ENCODE measurements around the gene DNAJC11.

The DNAJC11 gene

GRCh38 chr1:6627031-6627430 is 74.6 kb downstream of the DNAJC11 start:
- Mint-ChIP-seq H3K27ac (peak overlapping the region in 1 of 2 donors; percentile 96), H3K4me3 (peak overlapping the region; percentile 90 to 91)

DNA sequence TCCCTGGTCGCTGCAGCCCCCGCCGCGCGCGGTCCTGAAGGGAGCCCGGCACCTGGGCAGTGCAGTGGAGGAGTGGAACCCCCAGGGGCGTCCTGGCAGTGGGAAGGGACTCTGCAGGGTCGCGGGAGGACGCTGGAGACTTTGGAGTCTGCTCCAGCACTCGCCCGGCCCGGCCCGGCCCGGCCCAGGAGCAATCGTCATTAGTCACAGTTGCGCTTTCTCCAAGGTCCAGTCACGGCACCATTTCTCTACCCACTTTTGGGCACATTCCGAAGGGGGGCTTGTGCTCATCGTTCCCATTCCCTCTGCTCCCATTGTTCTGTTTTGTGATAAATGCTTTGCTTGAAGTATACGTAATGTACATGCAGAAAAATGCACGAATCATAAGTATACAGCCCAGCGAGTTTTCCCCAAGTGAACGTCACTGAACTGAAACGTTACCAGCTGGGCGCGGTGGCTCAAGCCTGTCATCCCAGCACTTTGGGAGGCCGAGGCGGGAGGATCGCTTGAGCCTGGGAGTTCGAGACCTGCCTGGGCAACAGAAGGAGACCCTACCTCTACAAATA is 75.9 kb downstream of the DNAJC11 start:
- Mint-ChIP-seq H3K4me1 (peaks cover 30% of the 10 kb centered on the region), H3K27ac (peak overlapping the region; percentile 85 to 96), H3K9me3 (no peaks in the 10 kb centered on the region), H3K4me3 (peak overlapping the region; percentile 90 to 91), H3K27me3 (no peaks in the 10 kb centered on the region)
- DNase-seq (no peak), ATAC-seq (peak; percentile 69)

More at GRCh38 chr1:6627031-6627430, 74.6 kb downstream of the DNAJC11 start:
- Mint-ChIP-seq H3K9me3 (no peaks in the 10 kb centered on the region), H3K4me1 (peaks cover 30% of the 10 kb centered on the region), H3K27me3 (no peaks in the 10 kb centered on the region)
- ATAC-seq: no peak
- DNase-seq: no peak

DNA sequence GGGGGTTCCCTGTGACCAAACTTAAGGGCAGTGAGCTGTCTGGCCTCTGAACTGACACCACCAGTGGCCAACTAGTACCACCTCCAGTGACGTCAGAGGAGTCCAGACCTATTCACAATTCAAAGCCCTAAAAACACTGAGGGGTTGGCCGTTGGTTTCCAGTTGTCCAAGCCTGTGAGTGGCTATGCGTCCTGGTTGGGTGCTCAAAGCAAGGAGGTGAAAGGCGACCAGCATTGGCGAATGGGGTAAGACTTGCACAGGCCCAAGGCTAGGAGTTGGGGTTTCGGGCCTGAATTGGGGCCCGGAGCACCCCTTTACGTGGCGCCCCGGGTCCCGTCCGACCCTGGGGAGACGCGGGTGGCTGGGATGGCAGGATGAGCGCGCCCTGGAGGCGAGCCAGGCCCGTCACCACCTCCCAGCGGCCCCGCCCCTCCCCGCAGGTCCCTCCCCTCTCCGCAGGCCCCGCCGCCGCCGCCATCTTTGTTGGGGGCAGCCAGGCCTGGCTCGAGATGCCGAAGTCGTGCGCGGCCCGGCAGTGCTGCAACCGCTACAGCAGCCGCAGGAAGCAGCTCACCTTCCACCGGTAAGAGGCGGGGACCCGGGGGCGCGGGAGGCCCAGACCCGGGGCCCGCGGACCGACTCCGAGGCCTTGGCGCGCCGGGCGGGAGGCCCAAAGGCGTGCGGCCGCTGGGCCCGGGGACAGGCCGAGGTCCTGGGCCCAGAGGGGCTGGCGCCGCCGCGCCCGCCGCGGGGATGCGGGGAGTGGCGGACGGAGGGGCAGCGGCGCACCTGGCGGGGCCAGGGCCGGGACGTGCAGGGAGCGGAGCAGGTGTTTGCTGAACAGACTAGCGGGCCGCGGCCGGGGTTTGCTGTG is 76.7 kb downstream of the DNAJC11 start, which contains the start of gene THAP3:
TSS of gene THAP3 (plus strand) at position 159 of the 874 bp plus-strand sequence. CDS start at position 510, 351 bp downstream.
- peak within 1 kb of the TSS; percentile 96 for H3K27ac Mint-ChIP-seq
- ATAC-seq (peak; percentile 96), DNase-seq (peak; percentile 84 to 87)
- H3K9me3 Mint-ChIP-seq: no peaks in the 10 kb centered on the region
- H3K27me3 Mint-ChIP-seq: no peaks in the 10 kb centered on the region
- H3K4me1 Mint-ChIP-seq: peaks cover 30% of the 10 kb centered on the region
- H3K4me3 Mint-ChIP-seq: peak within 1 kb of the TSS; percentile 90 to 91

DNA sequence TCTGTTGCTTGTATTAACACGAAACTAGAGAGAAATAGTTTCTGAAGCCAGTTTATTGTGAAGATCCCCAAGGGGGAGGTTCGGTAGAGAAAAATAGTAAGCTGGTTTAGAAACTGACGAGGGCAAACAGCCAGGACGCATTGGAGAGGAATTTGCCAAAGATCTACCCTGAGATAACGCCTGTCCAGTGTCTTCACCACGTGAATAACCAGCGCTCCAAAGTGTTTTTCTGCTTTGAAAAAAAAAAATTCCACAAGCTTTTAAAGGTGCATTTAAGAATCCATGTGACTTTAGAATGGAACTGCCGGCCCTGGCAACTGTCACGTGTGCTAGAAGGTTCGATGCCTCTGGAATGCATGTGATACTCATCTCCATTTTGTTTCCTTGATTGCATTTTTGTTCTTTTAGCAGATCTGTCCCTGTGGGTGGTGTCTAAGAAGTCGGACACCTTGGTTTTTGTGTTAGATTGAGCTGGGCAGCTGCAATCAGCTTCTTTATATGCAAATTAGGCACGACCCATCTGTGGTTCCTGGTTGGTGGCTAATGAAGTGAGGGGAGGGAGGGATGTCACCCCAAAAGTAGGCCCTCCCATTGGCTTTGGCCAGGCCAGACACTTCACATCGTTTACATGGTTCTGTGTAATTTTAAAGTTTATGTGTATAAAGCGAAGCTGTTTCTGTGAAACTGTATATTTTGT is 78.2 kb downstream of the DNAJC11 start:
- no peak overlapping the region for H3K4me3 Mint-ChIP-seq
- no peaks in the 10 kb centered on the region for H3K27me3 Mint-ChIP-seq
- peaks cover 30% of the 10 kb centered on the region for H3K4me1 Mint-ChIP-seq
- H3K27ac Mint-ChIP-seq: peak overlapping the region in 1 of 2 donors; percentile 9
- no peaks in the 10 kb centered on the region for H3K9me3 Mint-ChIP-seq
- no peak for DNase-seq
- no peak for ATAC-seq

DNA sequence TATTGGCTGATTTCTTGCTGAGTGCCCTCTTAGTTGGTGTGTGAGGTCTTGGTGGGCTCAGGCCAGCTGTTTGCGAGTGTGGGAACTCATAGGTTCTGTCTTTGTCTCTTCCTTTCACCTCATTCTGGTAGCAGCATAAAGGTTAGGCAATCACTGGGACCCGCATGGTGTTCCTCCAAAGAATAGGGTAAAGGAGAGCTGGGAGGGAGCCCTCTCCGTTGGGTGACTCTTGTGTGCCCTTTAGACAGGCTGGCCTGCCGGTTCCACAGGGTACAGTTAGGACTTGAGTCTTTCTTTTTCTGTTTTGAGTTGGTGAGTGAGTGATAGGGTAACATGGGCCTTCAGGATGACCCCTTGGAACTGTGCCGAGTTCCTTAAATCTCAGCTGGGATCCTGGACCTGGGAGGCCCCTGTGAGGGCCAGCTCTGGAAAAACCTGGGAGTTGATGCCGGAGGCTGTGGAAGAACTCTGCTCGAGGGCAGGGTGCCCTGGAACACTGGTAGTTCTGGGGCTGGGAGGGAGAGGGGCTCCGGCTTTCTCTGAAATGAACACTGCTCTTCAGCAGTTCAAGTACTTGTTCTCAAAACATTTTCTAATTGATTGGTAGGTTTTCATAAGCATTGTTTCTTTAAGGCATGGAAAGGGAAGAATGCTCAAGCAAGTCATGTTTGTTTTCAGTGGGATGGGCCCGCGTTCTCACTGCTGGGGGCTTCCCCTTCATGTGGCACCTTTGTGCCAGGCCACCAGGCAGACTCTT is 79.0 kb downstream of the DNAJC11 start:
- peaks cover 23% of the 10 kb centered on the region for H3K4me1 Mint-ChIP-seq
- no peaks in the 10 kb centered on the region for H3K9me3 Mint-ChIP-seq
- no peak overlapping the region for H3K4me3 Mint-ChIP-seq
- H3K27ac Mint-ChIP-seq: no peak overlapping the region
- ATAC-seq (no peak), DNase-seq (no peak)
- no peaks in the 10 kb centered on the region for H3K27me3 Mint-ChIP-seq

DNA sequence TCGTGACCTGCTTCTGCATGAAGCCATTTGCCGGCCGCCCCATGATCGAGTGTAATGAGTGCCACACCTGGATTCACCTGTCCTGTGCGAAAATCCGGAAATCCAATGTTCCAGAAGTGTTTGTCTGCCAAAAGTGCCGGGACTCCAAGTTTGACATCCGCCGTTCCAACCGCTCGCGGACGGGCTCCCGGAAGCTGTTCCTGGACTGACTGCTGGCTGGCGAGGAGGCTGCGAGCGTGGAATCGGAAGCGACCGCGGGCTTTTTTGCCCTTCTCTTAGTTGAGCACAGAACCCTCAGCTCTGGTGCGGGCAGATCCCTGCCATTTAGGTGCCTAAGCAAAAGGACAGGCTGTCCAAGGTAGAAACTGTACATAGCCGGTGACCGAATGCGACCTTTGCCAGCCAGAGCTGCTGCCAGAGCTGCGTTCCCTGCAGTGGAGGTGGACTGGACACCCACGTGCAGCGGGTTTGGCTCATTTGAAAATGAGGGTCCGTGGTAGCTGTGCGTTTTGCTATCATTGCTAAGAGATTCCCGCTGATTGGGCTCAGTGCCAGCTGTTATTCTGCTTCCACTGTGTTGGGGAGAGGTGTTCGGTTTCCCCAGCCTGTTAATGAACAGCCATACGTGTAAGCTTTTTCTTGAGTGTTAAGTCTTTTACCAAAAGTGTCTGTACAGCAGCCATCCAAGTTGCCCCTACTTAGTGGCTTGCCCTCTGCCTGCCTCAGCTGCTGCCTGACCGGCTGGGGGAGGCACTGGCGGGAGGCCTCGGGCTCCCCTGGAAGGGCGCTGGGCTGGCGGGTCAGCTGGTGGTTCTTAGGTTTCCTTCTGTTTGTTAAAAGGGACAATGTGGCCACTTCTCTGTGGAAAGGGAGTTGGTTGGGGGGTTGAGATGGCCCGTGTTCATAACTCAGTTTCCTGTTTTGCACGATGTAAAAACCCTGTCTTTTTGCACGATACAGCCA is 79.9 kb downstream of the DNAJC11 start:
- no peak overlapping the region for H3K27ac Mint-ChIP-seq
- ATAC-seq: no peak
- no peak for DNase-seq
- H3K9me3 Mint-ChIP-seq: no peaks in the 10 kb centered on the region
- H3K4me3 Mint-ChIP-seq: no peak overlapping the region
- no peaks in the 10 kb centered on the region for H3K27me3 Mint-ChIP-seq
- peaks cover 16% of the 10 kb centered on the region for H3K4me1 Mint-ChIP-seq

GRCh38 chr1:6619045-6619444 is 82.6 kb downstream of the DNAJC11 start:
- H3K27me3 Mint-ChIP-seq: no peaks in the 10 kb centered on the region
- peak overlapping the region in 1 of 2 donors; percentile 54 for H3K27ac Mint-ChIP-seq
- no peak for ATAC-seq
- no peak overlapping the region for H3K4me3 Mint-ChIP-seq
- peaks cover 16% of the 10 kb centered on the region for H3K4me1 Mint-ChIP-seq
- no peaks in the 10 kb centered on the region for H3K9me3 Mint-ChIP-seq
- DNase-seq: no peak

GRCh38 chr1:6614929-6615785 is 86.5 kb downstream of the DNAJC11 start:
- DNase-seq: no peak
- Mint-ChIP-seq H3K27ac (peak overlapping the region in 1 of 2 donors; percentile 74), H3K9me3 (no peaks in the 10 kb centered on the region), H3K27me3 (no peaks in the 10 kb centered on the region), H3K4me3 (peak overlapping the region; percentile 70 to 76), H3K4me1 (peaks cover 28% of the 10 kb centered on the region)
- no peak for ATAC-seq

DNA sequence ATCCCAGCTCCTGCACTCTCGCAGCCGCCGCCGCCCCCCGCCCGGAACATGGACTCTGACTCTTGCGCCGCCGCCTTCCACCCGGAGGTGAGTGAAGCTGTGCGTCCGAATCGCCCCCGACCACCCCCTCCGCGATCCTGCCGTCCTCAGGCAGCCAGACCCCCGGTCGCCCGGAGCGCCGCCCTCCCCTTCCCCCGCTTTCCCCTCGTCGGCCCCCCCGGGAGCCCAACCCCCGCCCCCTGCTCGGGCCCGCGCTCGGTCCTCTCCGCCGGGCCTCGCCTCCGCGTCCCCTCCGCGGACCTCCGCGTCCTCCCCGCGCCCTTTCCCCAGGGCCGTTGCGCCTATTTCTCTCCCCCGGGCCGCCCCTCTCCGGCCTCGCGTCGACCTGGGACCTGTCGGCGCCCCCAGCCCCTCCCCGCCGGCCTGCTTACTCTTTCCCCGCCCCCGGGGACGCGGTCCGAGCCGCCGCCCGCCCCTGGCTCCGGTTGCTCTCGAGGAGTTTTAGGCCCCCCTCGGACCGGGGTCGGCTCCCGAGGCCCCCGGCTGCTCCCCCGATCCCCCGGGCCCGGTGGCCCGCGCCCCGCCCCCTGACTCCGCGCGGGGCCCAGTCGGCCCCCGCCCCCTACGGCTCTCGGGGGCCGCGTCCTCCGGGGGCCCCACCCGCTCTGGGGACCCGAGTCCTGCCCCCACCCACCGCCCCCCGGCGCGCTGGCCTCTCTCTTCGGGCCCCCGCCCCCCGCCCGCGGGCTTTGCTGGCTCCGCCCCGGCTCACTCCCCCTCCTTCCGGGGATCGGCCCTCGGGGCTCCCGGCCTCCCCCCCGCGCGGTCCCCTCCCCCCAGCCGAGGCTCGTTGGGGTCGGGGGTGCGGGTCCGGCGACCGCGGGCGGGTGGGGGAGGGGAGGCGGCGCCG is 87.3 kb downstream of the DNAJC11 start:
- no peak overlapping the region for H3K27ac Mint-ChIP-seq
- no peaks in the 10 kb centered on the region for H3K9me3 Mint-ChIP-seq
- ATAC-seq (peak; percentile 11), DNase-seq (peak; percentile 39 to 53)
- peak overlapping the region; percentile 76 to 80 for H3K4me3 Mint-ChIP-seq
- H3K4me1 Mint-ChIP-seq: peaks cover 28% of the 10 kb centered on the region
- no peaks in the 10 kb centered on the region for H3K27me3 Mint-ChIP-seq

GRCh38 chr1:6613361-6614018 is 88.1 kb downstream of the DNAJC11 start, which contains the start of gene PHF13:
PHF13 (plus strand) TSS chr1:6613731; CDS start chr1:6614067, 336 bp downstream.
- DNase-seq (peak; percentile 100), ATAC-seq (peak; percentile 96)
- Mint-ChIP-seq H3K4me3 (peak within 1 kb of the TSS; percentile 97), H3K4me1 (peaks cover 28% of the 10 kb centered on the region), H3K27me3 (no peaks in the 10 kb centered on the region), H3K9me3 (no peaks in the 10 kb centered on the region), H3K27ac (peak within 1 kb of the TSS; percentile 38 to 88)

- Mint-ChIP-seq H3K27me3 (no peaks in the 10 kb centered on the region), H3K4me1 (peaks cover 28% of the 10 kb centered on the region), H3K9me3 (no peaks in the 10 kb centered on the region), H3K4me3 (peak overlapping the region; percentile 97), H3K27ac (peak overlapping the region; percentile 38 to 88)
- ATAC-seq (peak; percentile 60), DNase-seq (peak in 1 of 2 donors; percentile 31)
These were observed 88.8 kb downstream of the DNAJC11 start for GRCh38 chr1:6612641-6613360.

All from stimulated activated naive CD8-positive, alpha-beta T cell treated with anti-CD3 and anti-CD28 coated beads, Interleukin-15, amount 100 ng/mL, for 72 hours (primary cell).